CD4-positive, alpha-beta T cell treated with Interleukin-21 for 1 hour (primary cell): ENCODE results near the gene DDX1.
"Not testable (repeated sequence)": the region's sequence is repeated elsewhere in the genome, so short reads cannot be mapped to it uniquely, and the experiment has no call there.

Experiments
- DNase-seq: peaks from one replicate; pipeline ENCODE4 v3.0.0-alpha.2; 2020

Gene DDX1

DNA sequence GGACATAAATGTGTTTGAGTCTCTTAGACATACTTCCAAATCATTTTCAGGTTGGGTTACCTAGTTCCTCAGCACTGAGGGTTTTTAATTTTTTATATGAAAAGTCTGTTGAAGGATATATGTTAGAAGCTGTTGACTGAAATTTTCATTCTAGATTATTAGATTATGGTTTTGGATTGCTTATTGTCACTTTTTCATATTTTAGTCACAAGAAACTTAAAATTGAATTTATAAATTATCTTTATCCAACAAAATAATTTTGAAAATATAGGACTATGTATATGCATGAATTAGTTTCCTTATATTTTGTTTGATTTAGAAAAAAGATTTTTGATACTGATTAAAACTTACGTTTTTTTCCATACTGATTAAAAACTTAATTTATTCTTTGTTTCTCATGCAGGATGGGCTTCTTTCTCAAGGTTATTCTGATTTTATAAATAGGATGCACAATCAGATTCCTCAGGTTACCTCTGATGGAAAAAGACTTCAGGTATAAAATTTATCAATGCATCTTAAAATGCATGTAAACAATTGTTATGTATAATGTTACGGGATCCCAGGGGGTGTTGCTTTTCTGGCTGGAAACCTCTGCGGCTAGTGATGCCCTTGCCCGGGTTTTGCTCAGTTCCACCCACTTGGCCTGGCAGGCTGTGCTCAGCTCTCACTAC, 26.2 kb downstream of the DDX1 start:
- DNase-seq = no peak

DNA sequence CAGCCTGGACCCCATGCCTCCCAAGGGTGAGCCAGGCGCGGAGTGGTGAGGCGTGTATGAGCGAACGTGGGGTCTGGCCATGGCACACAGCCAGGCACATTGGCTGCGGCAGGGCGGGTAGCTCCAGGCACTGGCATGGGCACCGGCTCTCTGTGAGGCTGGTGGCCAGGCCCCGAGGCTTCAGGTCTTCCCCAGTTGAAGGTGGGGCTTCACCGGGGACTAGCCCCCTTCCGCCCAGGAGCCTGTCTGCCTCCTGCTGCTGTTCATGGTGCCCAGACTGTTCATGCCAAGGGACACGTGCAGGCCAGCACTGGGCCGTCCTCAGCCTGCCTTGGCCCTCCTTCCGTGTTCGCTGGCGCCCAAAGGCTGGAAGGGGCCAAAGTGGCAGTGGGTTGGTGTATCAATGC, 26.8 kb downstream of the DDX1 start:
- DNase-seq = no peak

DNA sequence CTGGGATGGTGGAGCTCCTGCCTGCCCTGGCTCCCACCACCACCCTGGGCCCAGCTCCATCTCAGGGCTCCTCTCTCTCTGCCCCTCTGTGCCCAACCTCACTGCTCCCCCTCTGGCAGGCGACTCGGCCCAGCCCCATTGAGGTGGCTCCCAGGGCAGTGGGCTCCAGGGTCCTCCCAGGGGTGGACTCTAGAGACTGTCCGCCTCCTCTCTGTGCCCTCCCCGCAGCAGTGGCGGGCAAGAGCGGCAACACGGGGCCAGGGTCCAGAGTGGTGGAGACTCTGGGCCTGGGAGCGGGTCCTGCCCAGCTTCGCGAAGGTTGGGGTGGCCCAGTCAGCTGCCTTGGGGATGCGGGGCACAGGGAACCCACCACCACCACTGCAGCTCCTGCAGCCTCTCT, 27.4 kb downstream of the DDX1 start:
- DNase-seq = no peak

DNA sequence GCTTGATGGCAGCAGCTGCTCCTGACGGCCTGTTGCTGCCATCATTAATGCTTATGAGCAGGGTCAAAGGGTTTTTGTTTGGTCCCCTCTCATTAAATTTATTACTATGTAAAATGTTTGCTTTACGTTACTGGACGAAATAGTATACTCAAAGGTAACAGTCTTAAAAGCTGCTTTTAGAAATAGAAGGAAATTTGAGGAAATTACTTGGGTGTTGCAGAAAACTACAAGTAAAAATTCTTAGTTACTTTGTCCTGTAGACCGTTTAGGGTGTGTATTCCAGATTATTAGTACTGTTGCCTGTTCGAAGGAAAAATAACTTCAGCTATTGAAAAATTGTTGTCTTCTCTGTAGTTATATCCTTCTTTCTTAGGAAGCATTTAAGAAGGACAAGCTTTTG, 27.8 kb downstream of the DDX1 start:
- DNase-seq = no peak

DNA sequence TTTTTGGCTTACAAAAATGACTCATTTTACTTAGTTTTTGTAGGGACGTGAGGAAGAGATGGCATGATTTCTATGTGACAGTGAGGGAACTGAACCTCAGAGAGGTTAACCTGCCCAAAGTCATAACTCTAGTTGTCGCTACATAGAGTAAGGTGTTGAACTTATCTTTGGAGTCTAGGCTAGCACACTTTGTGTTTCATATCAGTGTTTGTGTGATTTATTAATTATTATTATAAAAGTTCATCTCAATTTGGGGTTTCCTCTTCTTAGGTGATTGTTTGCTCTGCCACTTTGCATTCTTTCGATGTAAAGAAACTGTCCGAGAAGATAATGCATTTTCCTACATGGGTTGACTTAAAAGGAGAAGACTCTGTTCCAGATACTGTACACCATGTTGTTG, 28.3 kb downstream of the DDX1 start:
- DNase-seq = no peak

DNA sequence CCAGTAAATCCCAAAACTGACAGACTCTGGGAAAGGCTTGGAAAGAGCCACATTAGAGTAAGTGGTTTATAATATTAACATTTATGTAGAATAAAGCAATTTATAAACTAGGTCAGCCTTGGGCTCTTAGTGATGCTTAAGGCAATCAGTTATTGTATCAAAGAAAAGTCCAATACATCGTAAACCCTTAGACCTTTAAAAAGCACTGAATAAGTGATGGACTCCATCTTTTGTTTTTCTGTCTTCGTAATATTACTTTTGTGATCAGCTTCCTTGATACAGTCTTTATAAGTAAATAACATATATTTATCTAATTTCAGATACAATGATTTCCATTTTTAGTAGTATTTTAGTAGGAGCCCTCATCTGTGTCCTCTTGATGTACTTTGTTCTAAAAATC, 28.7 kb downstream of the DDX1 start:
- no peak for DNase-seq

DNA sequence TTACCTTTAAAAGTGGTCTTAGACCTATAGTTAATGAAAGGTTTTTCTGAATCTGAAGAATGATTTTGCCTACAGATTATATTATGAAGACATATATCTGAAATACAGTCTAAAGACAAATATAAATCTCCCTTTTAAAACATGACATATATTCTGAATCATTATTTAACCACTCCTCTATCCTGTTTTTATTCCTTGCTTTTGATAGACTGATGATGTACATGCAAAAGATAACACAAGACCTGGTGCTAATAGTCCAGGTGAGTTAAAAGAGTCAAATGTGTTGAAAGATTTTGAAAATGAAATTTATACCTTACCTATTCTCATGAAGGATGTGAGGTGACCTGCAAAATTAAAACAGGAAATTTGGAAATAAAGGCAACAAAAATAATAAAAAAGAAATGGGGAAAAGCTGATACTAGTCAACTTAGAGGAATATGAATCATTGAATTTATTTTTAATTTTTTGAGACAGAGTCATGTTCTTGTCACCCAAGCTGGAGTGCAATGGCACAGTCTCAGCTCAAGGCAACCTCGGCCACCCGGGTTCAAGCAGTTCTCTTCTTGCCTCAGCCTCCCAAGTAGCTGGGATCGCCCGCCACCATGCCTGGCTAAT, 29.3 kb downstream of the DDX1 start:
- DNase-seq = no peak

DNA sequence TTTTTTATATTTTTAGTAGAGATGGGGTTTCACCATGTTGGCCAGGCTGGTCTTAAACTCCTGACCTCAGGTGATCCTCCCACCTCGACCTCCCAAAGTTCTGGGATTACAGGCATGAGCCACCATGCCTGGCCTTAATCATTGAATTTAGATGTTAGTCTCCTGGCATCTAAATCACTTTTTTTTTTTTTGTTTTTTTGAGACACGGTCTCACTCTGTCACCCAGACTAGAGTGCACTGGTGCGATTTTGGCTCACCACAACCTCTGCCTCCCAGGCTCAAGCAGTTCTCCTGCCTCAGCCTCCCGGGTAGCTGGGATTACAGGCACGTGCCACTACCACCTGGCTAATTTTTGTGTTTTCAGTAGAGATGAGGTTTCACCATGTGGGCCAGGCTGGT, 29.8 kb downstream of the DDX1 start:
- DNase-seq = not testable (repeated sequence)

DNA sequence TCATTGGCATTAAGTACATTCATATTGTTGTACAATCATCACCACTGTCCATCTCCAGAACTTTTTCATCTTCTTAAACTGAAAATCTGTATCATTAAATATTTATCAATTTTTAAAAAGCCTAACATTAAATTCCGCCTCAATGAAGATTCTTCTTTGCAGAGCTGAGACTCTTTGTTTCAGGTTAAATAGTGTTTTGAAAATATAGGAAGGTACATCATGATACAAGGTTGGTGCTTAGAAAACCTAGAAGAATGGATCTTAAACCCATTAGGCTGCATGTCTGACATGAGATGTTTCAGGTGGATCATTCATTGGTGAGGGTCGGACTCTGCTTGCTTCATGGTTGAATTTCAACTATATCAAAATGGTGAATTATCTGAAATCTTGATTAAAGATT, 30.5 kb downstream of the DDX1 start:
- no peak for DNase-seq

DNA sequence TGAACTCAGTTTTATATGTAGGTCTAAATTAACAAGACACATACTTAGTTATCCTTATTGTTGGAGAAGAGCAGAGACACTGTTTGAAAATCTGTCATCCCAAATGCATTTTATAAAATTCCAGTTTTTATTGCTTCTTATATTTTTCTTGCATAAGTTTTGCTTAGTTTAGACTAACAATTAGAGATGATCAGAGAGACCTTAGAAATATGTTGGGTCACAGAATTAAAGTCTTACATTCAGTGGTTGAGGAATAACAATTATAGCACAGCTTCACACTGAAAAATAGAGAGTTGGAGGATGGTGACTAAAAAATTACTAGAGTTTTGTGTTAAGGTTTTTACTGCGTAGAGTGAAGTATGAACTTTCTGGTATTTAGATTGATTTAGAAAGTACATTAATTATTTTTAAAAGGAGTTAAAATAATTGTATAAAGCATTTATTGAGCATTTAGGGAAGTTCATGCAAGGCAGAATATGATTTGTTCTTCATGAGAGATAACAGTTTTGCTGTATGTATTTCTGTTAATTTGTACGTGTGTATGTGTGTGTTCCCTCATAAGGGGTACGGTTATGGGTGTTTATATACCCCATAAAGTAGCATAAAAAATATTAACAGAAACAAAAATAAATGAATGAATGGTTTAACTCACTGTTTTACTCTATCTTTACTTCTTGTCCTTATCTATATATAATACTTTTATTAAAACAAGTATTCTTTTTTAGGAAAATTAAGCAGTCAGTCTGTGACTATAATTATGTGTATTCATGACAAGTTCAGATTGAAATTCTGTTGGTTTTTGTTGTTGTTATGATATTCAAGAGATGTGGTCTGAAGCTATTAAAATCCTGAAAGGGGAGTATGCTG, 31.2 kb downstream of the DDX1 start:
- no peak for DNase-seq

DNA sequence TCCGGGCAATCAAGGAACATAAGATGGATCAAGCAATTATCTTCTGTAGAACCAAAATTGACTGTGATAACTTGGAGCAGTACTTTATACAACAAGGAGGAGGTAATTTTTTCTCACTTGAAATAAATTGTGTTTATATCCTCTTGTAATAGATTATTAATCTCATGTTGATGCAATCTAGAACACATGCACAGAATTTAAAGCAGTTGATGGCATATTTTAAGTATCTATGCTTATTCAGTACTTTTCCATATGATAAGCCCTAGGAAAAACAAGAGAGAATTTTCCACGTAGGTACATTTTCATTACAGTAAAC, 31.8 kb downstream of the DDX1 start:
- no peak for DNase-seq

DNA sequence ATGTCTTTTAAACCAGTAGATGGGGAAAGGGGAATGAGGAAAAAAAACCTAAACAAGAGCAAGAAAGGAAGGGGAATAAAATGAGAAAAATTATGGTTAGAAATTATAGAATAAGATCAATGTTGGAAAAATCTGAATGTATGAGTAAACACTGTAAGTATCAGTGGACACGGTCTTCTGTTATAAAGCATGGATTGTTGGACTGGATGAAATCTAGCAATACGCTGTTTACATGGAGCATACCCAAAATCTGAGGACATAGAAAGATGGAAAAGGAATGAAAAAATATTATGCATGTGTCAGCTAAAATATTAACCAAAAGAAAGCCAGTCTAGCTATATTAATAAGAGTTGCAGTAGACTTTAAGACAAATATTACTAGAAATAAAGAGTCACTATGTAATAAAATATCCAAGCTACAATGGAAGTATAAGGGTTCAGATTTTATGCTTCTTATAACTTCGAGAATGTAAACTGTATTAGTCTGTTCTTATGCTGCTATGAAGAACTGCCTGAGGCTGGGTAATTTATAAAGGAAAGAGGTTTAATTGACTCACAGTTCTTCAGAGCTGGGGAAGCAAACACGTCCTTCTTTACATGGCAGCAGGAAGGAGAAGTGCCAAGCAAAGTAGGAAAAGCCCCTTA, 32.4 kb downstream of the DDX1 start:
- DNase-seq = no peak

DNA sequence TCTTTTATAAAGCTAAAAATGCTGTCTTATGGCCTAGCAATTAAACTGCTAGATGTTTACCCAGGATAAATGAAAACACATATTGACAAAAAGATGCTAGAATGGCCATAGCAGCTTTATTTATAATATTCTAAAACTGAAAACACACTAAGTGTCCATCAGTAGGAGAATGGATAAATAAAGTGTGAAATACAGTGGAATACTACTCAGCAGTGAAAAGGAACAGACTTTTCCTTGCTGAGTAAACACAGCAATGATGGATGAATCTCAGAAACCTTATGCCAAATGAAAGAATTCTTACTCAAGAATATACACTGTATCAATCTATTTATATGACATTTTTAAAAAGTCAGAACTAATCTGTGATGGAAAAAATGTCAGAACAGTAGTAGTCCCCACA, 33.2 kb downstream of the DDX1 start:
- DNase-seq = no peak

DNA sequence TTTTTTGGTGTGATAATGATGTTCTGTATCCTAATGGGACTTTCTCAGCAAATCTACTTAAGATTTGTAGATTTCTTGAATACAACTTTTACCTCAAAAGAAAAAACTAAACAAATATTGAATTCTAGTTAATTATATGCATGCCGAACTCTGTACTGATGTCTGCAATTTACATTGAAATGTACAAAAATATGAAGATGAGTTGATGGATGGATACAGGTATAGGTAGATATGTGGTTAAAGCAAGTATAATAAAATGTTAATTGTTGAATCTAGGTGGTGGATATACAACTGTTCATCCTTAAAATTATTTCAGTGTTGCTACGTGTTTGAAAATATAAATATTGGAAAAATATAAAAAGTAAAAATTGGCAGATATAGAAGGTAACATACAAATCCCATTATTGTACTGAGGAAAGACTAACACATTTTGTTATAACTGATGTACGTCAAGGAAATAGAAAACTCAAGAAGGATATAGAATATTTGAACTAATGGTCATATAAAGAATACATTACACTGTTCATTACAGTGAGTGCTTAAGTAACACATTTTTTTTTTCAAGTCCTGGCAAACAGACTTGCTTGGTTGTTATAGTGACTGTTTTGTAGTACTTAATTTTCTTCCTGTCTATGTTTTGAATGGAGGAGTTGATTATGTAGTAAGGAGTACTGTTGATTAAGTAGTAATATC, 33.8 kb downstream of the DDX1 start:
- no peak for DNase-seq

DNA sequence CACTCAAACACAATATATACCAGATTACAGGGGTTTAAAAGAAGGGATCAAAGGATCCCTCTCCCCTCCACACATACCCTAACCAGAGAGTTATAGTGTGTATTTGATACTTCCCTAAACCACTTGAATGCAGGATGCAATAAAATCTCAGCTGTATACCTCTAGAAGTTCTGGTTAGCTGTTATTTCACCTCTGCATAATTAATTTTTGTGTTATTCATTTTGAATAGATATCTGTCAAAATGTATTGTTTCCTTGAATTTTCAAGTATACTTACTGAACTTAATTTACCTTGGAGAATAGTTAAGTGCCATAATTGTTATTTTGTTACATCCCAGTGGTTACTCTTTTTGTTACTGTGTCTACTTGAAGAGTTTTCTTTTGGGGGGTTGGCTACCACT, 34.5 kb downstream of the DDX1 start:
- no peak for DNase-seq

DNA sequence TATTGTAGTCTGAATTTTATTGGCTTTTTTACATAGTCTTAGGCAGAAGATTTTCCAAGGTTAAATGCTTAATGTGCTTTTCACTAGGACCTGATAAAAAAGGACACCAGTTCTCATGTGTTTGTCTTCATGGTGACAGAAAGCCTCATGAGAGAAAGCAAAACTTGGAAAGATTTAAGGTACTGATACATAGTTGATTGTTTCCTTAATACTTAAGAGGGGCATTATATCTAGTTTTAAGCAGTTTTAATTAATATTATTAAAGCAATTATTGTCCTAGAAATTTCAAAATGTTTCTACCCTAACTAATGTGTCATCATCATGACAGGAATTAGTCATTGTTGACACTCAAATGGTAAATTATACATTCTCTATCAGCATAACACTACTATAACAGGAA, 35.3 kb downstream of the DDX1 start:
- no peak for DNase-seq

DNA sequence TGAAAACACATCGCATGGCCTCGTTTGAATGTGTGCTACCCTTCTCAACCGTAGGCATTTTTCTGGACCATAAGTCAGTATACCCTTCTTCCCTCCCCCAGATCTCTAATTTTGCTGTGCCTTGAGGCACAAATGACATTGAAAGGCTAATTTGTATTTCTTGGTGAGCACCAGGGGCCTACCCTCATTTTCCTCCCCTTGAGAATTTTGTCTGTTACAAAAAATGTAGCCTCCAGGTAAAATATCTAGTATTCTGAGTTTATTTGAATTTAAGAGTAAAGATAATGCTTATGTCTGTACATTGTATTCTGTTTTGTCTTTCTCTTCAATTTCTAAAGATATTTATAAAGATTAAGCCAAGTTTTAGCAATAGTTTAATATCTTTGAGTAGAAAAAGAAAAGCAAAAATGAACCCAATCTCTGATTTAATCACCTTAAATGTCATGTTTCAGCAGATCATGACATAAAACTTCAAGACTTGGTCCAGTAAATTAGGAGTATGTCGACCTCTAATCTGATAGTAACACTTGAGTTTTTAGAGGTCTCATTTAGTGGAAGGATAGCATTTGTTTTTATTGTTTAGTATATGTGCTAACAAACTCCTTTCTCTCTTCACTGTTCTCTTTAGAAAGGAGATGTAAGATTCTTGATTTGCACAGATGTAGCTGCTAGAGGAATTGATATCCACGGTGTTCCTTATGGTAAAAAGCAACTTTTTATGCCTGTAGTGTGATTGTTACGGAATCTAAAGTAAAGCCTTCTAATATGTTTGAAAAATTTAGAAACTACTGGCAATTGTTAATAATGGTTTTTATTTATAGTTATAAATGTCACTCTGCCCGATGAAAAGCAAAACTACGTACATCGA, 36.4 kb downstream of the DDX1 start:
- no peak for DNase-seq

DNA sequence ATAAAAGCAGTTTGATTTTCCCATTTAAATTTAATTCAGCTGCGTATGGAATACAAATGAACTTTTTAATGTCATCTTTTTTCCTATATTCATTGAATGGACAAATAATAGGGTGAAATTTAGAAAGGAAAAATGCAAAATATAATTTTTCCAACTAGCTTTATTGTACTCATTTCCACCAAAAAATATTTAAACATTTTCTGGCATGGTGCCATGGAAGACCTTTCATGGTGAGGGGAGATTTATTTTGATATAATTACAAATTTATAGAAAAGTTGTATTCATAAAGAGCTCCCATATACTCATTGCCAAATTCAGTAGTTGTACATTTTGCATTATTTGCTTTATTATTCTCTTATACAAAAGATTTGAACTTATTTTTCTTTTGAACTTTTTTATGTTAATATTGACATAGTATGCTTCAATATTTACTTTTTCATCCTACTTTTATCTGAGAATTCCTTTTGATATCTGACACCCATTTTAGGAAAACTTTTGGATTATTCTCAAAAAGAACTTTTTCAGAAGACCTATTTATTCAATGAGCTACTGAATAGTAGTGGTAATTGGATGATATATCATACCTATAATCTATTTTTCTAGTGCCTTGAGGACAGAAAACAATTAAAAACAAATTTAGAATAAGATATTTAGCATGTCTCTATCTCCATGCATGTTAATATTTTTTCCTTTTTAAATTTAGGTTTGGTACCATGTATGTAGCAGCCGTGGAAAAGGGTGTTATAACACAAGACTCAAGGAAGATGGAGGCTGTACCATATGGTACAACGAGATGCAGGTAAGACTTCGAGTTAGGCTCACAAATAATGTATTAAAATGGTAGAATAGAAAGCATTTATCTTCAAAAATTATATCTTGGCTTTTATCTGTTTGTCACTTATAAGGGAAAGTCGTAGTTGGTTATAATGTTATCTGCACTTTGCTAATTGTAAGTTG, 37.5 kb downstream of the DDX1 start:
- DNase-seq = no peak

DNA sequence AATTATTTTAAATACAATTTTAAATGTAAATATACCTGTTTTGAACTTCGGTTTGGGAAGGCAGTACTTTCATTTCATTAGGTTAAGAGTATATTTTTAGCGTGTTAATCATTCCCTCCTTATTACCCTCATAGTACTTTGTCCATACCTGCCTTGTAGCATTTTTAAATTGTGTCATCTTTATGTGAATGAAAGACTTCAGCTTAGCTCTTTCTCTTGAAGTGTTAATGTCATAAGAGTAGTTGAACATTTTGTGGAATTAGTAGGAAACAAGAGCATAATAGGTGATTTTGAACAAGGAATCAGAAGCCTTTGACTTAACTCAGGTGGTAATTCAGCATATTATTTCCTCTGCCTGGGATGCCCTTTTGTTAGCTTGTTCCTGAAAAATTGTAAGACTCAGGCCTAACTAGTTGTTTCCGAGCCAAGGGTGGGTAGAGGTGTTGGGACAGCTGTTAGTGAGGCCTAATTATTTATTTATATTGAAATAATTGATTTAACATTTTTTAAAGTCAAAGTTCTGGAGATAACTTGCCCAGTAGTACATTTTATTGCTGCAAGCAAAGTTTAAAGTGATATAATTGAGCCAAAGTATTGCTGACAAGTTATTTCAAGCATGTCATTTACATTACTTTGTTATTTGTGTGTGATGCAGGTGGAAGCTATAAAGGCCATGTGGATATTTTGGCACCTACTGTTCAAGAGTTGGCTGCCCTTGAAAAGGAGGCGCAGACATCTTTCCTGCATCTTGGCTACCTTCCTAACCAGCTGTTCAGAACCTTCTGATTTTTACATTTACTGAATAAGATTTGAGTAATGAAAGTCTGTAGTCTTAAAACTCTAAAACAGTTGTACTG, 38.7 kb downstream of the DDX1 start:
- DNase-seq = no peak
